Activated T-cell treated with anti-CD3 and anti-CD28 coated beads for 48 hours (primary cell): ENCODE results near the gene CBFA2T2.
"Not testable (repeated sequence)": the region's sequence is repeated elsewhere in the genome, so short reads cannot be mapped to it uniquely, and the experiment has no call there.

ENCODE experiments used
- DNase-seq: peaks from one replicate; pipeline ENCODE4 v3.0.0-alpha.2; 2020; ENCODE audit warnings: low read depth

CBFA2T2 gene

DNA sequence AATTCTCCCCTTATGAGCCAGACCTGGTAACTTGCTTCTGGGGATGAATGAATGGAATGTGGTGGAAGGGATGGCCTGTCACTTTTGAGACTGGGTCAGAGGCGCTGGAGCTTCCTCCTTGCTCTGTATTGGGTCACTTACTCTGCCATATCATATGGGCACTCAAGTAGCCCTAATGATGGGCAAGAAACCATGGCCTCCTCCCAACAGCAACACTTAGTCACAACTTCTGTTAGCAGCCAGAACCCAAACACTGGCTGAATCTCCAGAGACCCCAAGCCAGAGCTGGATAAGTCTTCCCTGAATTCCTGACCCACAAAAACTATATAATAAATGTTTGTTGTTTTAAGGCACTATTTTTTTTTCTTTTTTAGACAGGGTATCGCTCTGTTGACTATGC is 190.8 kb downstream of the CBFA2T2 start:
- DNase-seq = no peak

GRCh38 chr20:33681288-33681687 is 191.4 kb downstream of the CBFA2T2 start:
- no peak for DNase-seq

GRCh38 chr20:33681728-33682353 is 191.9 kb downstream of the CBFA2T2 start:
- DNase-seq = no peak

DNA sequence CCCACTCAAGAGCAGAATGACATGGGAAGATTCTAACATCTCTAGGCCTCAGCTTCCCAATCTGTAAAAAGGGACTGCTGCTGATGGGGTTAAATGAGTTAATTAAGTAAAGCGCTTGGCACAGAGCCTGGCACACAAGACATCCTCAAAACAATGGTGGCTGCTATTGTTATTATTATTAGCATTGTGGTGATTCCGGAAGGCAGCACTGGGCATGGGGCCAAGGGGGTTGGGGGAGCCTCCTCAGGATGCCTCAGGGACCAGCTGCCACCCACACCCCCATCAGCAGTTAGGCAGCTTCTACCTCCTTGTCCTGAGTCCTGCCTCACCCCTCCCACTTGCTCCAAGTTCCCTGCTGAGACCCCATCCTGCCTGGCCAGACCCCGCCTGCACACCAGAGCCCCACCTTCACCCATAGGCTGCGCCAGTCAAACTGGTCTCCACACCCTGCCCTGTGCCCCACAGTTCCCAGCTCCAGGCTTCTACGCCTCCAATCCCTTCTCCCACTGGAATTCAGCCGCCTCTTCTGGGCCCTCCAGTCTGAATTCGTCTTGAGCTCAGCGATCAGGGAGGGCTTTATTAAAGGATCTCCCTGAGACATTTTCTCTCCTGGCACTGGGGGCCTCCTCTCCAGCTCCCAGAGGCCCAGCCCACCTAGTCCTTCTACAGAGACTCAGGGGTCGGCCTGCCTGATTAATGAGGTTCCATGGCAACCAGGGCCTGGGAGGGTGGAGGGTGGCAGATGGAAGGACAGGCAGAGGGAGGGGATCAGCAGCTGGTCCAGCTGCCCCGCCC is 194.8 kb downstream of the CBFA2T2 start:
- no peak for DNase-seq

- peak; percentile 75 for DNase-seq
Observed at GRCh38 chr20:33685328-33686099, 195.6 kb downstream of the CBFA2T2 start.

DNA sequence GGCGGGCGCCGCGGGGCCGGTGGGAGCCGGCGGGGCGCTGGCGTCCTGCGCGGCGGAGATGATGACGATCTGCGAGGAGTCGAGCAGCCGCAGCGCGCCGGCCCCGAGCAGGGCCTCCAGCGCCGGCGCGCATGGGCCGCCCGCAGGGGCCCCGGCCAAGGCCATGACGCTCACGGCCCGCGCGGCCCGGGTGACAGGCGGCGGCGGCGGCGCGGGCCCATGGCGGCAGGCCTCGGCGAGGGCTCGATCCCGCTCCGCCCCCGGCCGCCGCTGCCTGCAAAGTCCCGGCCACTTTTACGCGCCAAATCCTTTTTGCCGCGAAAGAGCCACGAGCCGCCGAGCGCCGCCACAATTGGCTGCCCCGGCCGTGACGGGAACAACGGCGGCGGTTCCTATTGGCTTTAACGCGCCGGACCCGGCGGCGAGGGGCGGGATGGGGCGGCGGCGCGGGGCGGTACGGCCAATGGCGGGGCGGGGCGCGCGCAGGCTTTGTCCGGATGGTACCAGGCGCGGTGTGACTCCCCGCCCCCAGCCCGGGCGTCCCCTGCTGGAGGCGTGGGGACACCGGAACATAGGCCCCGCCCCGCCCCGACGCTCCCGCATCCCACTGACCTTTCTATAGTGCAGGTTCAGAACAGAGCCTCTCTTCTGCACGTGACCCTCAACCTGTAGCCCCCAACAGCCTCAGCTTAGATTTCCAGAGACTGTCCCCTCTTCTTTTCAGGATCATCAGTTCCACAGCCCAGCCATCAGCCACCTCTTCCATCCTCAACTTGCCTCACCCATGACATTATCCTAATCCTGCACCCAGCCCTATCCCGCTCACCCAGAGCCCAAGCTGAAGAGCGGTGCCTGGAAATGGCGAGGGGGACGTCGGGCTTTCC is 196.4 kb downstream of the CBFA2T2 start, which contains the start of gene E2F1:
Gene E2F1 (minus strand): TSS at position 286 of the 884 bp plus-strand sequence. CDS start 121 bp downstream, at position 165.
- peak; percentile 98 for DNase-seq

DNA sequence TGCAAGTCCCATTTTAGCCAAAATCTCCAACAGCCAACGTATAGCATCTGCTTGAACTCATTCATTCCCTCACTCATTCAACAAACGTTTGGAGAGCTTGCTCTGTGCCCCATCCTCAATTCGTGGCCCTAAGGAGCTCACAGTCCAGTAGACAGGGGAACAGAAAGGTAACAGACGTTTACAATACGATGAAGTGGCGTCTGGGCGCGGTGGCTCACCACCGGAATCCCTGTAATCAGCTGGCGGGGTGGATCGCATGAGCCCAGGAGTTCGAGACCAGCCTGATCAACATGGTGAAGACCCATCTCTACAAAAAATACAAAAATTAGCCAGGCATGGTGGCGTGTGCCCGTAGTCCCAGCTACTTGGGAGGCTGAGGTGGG is 197.1 kb downstream of the CBFA2T2 start:
- no peak for DNase-seq

DNA sequence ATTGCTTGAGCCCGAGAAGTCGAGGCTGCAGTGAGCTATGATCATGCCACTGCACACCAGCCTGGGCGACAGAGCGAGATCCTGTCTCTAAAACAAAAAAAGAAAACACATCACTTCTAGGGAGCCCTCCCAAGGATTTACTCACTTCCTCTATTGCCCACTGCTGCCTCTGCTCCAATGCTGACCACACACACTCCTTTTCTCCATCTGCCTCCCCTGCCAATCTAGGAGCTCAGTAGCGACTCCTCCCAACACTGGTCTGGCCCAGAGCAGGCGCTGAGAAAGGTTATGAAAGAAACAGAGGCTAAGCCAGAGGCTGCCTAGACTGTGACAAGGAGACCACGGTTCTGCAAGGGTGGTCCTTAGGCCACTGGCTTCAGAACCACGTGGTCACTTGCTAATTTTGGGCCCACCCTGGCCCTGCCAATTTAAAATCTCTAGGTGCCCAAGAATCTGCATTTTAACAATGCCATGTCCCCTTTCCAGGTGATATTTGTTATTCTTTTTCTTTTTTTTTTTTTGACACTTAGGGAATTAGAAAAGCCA is 197.5 kb downstream of the CBFA2T2 start:
- DNase-seq = no peak

- no peak for DNase-seq
Observed at GRCh38 chr20:33687993-33688937, 198.4 kb downstream of the CBFA2T2 start.

- no peak for DNase-seq
Observed at GRCh38 chr20:33688938-33689424, 199.1 kb downstream of the CBFA2T2 start.

DNA sequence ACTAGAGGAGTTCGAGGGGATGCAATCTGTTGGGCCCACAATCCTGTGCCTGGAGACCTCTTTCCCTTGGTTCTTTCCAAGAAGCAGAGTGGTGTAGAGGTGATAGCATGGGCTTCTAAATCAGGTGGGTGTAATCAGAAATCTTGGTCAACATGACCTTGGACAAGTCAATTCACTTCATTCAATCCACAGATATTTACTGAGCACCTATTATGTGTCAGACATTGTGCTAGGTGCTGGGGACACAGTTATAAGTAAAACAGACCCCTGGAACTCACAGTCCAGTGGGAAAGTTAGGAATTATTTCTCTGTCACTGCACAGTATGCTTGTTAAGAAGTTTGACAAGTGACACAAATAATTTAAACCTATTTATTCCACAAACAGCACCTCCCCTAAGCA is 199.6 kb downstream of the CBFA2T2 start:
- DNase-seq = no peak

DNA sequence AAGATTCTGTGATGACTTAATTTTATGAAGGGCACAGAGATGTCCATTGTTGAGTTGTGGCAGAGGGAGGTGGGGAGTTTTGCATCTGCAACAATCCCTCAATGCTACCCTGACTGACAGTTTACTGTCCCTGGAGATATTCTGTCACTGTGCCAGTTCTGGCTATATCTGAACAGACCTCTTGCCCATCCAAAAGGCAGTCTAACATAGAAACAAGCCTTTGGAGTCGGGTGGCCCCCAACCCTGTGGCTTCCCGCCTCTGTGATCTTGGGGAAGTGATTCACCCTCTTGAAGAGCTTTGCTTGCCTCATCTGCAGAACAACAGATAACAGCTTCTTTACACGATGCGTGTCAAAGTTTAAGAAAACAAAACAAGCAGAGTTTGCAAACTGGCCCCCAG is 200.1 kb downstream of the CBFA2T2 start:
- DNase-seq = peak; percentile 50

DNA sequence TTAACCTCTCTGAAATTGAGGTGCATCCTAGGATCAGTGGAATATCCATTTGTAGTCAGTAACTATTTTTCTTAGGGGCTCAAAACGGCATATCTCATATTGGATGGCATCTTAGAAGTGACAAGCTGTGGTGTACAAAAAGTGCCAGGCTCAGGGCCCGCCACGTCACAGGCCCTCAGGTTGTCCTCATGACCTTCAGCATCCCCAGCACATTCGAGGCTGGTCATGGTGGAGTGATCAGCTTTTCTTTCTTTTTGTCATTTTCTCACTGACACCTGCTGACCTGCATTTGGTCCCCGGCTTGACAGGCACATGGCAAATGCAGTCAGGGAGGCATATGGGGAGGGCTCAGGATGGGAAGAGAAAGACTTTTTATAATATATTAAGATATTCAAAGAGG is 203.4 kb downstream of the CBFA2T2 start:
- DNase-seq = no peak

GRCh38 chr20:33693741-33694638 is 204.1 kb downstream of the CBFA2T2 start:
- DNase-seq = no peak

DNA sequence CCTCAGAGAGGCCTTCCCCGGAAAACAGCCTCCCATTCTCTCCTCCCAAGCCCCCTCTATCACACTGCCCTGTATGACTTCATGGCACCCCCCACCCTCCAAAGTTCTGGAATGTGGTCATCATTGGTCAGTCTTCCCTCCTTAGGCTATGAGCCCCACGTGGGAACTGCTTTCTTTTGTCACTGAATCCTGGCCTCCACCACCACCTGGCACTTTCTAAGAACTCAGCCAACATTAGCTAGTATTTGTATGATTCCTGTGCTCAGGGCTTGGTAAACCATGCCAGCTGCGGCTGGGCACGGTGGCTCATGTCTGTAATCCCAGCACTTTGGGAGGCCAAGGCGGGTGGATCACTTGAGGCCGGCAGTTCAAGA is 204.7 kb downstream of the CBFA2T2 start:
- no peak for DNase-seq

GRCh38 chr20:33696448-33696847 is 206.6 kb downstream of the CBFA2T2 start:
- DNase-seq = no peak

- no peak for DNase-seq
Observed at GRCh38 chr20:33697129-33697528, 207.2 kb downstream of the CBFA2T2 start.

- not testable (repeated sequence) for DNase-seq
Observed at GRCh38 chr20:33698966-33699365, 209.1 kb downstream of the CBFA2T2 start.
